GM23338 (cell line): Measurements from ENCODE around the gene NRG3.

ENCODE experiments used
- CREB1 ChIP-seq: fragments of 250-450 bp; sonication (Bioruptor Pico); IDR thresholded peaks from 2 replicates; pipeline ENCODE4 v1.5.0; 2020; ENCODE audit warnings: low read depth, mild to moderate bottlenecking, moderate library complexity
- EZH2 ChIP-seq: fragments of 200-600 bp; sonication (generic); IDR thresholded peaks from one replicate; pipeline ENCODE4 v1.8.0; 2017; ENCODE audit warnings: antibody characterized with exemption, mild to moderate bottlenecking, low read depth; ENCODE audit not compliant: unreplicated experiment
- EZH2phosphoT487 ChIP-seq: fragments of 200-600 bp; sonication (generic); IDR thresholded peaks from one replicate; pipeline ENCODE4 v1.8.1; 2018; ENCODE audit warnings: antibody characterized with exemption; ENCODE audit not compliant: unreplicated experiment
- JUNB ChIP-seq: IDR thresholded peaks from one replicate; pipeline ENCODE4 v1.6.1; 2016; ENCODE audit warnings: antibody characterized with exemption; ENCODE audit not compliant: unreplicated experiment
- POLR2AphosphoS5 ChIP-seq: IDR thresholded peaks from 2 replicates; pipeline ENCODE4 v1.6.1; 2016; ENCODE audit warnings: antibody characterized with exemption, low read depth
- STAT1 ChIP-seq: IDR thresholded peaks from one replicate; pipeline ENCODE4 v1.6.1; 2016; ENCODE audit warnings: antibody characterized with exemption; ENCODE audit not compliant: unreplicated experiment
- TF ChIP-seq, protein P1 (sequence below), 2 experiments: fragments of 200-600 bp in 1 of 2; sonication (generic) in 1 of 2; conservative IDR thresholded peaks; 2 replicates each; pipeline versions ENCODE4 v1.5.1 to v1.6.1; 2016 to 2017; ENCODE audit warnings: antibody characterized with exemption in 2 of 2, low read depth in 2 of 2, mild to moderate bottlenecking in 2 of 2, moderate library complexity in 1 of 2
- TF ChIP-seq, protein P2 (sequence below): IDR thresholded peaks from one replicate; pipeline ENCODE4 v1.6.1; 2018; ENCODE audit warnings: antibody characterized with exemption; ENCODE audit not compliant: unreplicated experiment
- TF ChIP-seq, protein P3 (sequence below): IDR thresholded peaks from 2 replicates; pipeline ENCODE4 v1.6.1; 2016; ENCODE audit warnings: antibody characterized with exemption

GRCh38 chr10:81957976-81958375 is 83.0 kb downstream of the NRG3 start:
- TF ChIP-seq, protein P1, sequence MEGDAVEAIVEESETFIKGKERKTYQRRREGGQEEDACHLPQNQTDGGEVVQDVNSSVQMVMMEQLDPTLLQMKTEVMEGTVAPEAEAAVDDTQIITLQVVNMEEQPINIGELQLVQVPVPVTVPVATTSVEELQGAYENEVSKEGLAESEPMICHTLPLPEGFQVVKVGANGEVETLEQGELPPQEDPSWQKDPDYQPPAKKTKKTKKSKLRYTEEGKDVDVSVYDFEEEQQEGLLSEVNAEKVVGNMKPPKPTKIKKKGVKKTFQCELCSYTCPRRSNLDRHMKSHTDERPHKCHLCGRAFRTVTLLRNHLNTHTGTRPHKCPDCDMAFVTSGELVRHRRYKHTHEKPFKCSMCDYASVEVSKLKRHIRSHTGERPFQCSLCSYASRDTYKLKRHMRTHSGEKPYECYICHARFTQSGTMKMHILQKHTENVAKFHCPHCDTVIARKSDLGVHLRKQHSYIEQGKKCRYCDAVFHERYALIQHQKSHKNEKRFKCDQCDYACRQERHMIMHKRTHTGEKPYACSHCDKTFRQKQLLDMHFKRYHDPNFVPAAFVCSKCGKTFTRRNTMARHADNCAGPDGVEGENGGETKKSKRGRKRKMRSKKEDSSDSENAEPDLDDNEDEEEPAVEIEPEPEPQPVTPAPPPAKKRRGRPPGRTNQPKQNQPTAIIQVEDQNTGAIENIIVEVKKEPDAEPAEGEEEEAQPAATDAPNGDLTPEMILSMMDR (conservative IDR thresholded peaks at IDR 0.05; ENCODE audit: low read depth in 2 of 2): no peak
- TF ChIP-seq CREB1 (CRISPR knock-in tag) (no peak), STAT1 (no peak), POLR2AphosphoS5 (no peak), EZH2phosphoT487 (no peak), EZH2 (no peak), JUNB (no peak)
- TF ChIP-seq, protein P2, sequence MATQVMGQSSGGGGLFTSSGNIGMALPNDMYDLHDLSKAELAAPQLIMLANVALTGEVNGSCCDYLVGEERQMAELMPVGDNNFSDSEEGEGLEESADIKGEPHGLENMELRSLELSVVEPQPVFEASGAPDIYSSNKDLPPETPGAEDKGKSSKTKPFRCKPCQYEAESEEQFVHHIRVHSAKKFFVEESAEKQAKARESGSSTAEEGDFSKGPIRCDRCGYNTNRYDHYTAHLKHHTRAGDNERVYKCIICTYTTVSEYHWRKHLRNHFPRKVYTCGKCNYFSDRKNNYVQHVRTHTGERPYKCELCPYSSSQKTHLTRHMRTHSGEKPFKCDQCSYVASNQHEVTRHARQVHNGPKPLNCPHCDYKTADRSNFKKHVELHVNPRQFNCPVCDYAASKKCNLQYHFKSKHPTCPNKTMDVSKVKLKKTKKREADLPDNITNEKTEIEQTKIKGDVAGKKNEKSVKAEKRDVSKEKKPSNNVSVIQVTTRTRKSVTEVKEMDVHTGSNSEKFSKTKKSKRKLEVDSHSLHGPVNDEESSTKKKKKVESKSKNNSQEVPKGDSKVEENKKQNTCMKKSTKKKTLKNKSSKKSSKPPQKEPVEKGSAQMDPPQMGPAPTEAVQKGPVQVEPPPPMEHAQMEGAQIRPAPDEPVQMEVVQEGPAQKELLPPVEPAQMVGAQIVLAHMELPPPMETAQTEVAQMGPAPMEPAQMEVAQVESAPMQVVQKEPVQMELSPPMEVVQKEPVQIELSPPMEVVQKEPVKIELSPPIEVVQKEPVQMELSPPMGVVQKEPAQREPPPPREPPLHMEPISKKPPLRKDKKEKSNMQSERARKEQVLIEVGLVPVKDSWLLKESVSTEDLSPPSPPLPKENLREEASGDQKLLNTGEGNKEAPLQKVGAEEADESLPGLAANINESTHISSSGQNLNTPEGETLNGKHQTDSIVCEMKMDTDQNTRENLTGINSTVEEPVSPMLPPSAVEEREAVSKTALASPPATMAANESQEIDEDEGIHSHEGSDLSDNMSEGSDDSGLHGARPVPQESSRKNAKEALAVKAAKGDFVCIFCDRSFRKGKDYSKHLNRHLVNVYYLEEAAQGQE: no peak
- TF ChIP-seq, protein P3, sequence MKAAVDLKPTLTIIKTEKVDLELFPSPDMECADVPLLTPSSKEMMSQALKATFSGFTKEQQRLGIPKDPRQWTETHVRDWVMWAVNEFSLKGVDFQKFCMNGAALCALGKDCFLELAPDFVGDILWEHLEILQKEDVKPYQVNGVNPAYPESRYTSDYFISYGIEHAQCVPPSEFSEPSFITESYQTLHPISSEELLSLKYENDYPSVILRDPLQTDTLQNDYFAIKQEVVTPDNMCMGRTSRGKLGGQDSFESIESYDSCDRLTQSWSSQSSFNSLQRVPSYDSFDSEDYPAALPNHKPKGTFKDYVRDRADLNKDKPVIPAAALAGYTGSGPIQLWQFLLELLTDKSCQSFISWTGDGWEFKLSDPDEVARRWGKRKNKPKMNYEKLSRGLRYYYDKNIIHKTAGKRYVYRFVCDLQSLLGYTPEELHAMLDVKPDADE: no peak
